Thymus (tissue), 11 donors: ENCODE data around the gene TRIM50. TPM values are rescaled to one million over a fixed set of nuclear protein-coding genes. Genes with fewer than 3 reads are reported as not detected.
"Not testable (repeated sequence)": the region's sequence is repeated elsewhere in the genome, so short reads cannot be mapped to it uniquely, and the experiment has no call there.

Source experiments
- DNase-seq, 9 donors: peaks; one replicate each; pipeline ENCODE4 v3.0.0-alpha.2; 2013; ENCODE audit warnings: low spot score in 9 of 9, low read depth in 6 of 9, missing footprints in 1 of 9
- H3K27ac ChIP-seq, 2 donors: one replicate each; pipeline ENCODE4 v1.5.1; 2013; ENCODE audit warnings: control low read depth in 1 of 2, low read depth in 1 of 2, low read length in 1 of 2, mild to moderate bottlenecking in 1 of 2, moderate library complexity in 1 of 2
- H3K27me3 ChIP-seq, 2 donors: one replicate each; pipeline ENCODE4 v1.5.1; 2013; ENCODE audit warnings: low read length in 1 of 2; ENCODE audit not compliant: control insufficient read depth in 2 of 2, insufficient read depth in 1 of 2
- H3K36me3 ChIP-seq, 2 donors: one replicate each; pipeline ENCODE4 v1.5.1; 2013; ENCODE audit warnings: low read length in 1 of 2, mild to moderate bottlenecking in 1 of 2, moderate library complexity in 1 of 2; ENCODE audit not compliant: control insufficient read depth in 2 of 2, insufficient read depth in 2 of 2
- H3K4me1 ChIP-seq, 2 donors: one replicate each; pipeline ENCODE4 v1.5.1; 2013; ENCODE audit warnings: low read length in 2 of 2; ENCODE audit not compliant: control insufficient read depth in 2 of 2, insufficient read depth in 2 of 2
- H3K4me3 ChIP-seq, 2 donors: one replicate each; pipeline ENCODE4 v1.5.1; 2013; ENCODE audit warnings: low read length in 2 of 2, control low read depth in 1 of 2, mild to moderate bottlenecking in 1 of 2
- H3K9me3 ChIP-seq, 2 donors: one replicate each; pipeline ENCODE4 v1.5.1; 2013; ENCODE audit warnings: low read length in 1 of 2, mild to moderate bottlenecking in 1 of 2; ENCODE audit not compliant: control insufficient read depth in 2 of 2, insufficient read depth in 1 of 2
- WGBS: extraction: QIAGEN DNeasy Blood & Tissue Kit; methylation state at CpG from one replicate; pipeline ENCODE4 v1.1.7; 2013; 5-methylcytosine and 5-hydroxymethylcytosine counted together
- polyA plus RNA-seq: library from polyadenylated mRNA; stranded (reverse); fragments of 200-250 nt; gene quantifications from one replicate; pipeline ENCODE4 v1.2.3, GENCODE V29; 2013
- total RNA-seq: library from RNA; stranded (reverse); fragments of 120-200 nt; gene quantifications from one replicate; pipeline ENCODE4 v1.2.4, GENCODE V29; 2013
- donor health status: healthy.

Gene TRIM50
- total and polyA plus RNA-seq, 2 donors: 0.09 to 0.21 TPM

GRCh38 chr7:73363225-73364005 is 35.5 kb upstream of the TRIM50 start:
- 95% methylated on average over 28 of the region's 28 CpGs for WGBS
- Histone ChIP-seq H3K27me3 (no peaks in the 10 kb centered on the region), H3K27ac (no peak overlapping the region), H3K4me3 (no peak overlapping the region), H3K36me3 (no peaks in the 10 kb centered on the region), H3K4me1 (peaks cover 6 to 23% of the 10 kb centered on the region in 2 donors), H3K9me3 (peaks cover 0 to 6% of the 10 kb centered on the region in 2 donors)
- DNase-seq: no peak

GRCh38 chr7:73360590-73360989 is 32.7 kb upstream of the TRIM50 start:
- peaks cover 0 to 13% of the 10 kb centered on the region in 2 donors for H3K4me1 ChIP-seq
- not testable (repeated sequence) for H3K27me3 ChIP-seq, H3K9me3 ChIP-seq, H3K27ac ChIP-seq, H3K4me3 ChIP-seq, H3K36me3 ChIP-seq, DNase-seq
- 100% methylated on average over 1 of the region's 1 CpG for WGBS

- H3K27me3 ChIP-seq: peaks cover 0 to 3% of the 10 kb centered on the region in 2 donors
- H3K27ac ChIP-seq: no peak overlapping the region
- no peaks in the 10 kb centered on the region for H3K36me3 ChIP-seq
- peaks cover 0 to 13% of the 10 kb centered on the region in 2 donors for H3K4me1 ChIP-seq
- no peak overlapping the region for H3K4me3 ChIP-seq
- no peak for DNase-seq
- peaks cover 0 to 6% of the 10 kb centered on the region in 2 donors for H3K9me3 ChIP-seq
- 97% methylated on average over 13 of the region's 13 CpGs for WGBS
These were observed 32.0 kb upstream of the TRIM50 start for GRCh38 chr7:73359746-73360375.

- no peak overlapping the region for H3K4me3 ChIP-seq
- WGBS: 96% methylated on average over 11 of the region's 11 CpGs
- H3K27ac ChIP-seq: no peak overlapping the region
- peaks cover 0 to 3% of the 10 kb centered on the region in 2 donors for H3K27me3 ChIP-seq
- peaks cover 0 to 7% of the 10 kb centered on the region in 2 donors for H3K9me3 ChIP-seq
- H3K4me1 ChIP-seq: peaks cover 0 to 13% of the 10 kb centered on the region in 2 donors
- H3K36me3 ChIP-seq: no peaks in the 10 kb centered on the region
- no peak for DNase-seq
These were observed 31.4 kb upstream of the TRIM50 start for GRCh38 chr7:73359306-73359705.

GRCh38 chr7:73358590-73359275 is 30.9 kb upstream of the TRIM50 start:
- no peak overlapping the region for H3K4me3 ChIP-seq
- H3K27ac ChIP-seq: no peak overlapping the region
- WGBS: 93% methylated on average over 21 of the region's 21 CpGs
- H3K36me3 ChIP-seq: no peaks in the 10 kb centered on the region
- peaks cover 0 to 3% of the 10 kb centered on the region in 2 donors for H3K27me3 ChIP-seq
- peaks cover 0 to 13% of the 10 kb centered on the region in 2 donors for H3K4me1 ChIP-seq
- DNase-seq: no peak
- H3K9me3 ChIP-seq: peaks cover 1 to 11% of the 10 kb centered on the region in 2 donors

GRCh38 chr7:73356159-73356558 is 28.3 kb upstream of the TRIM50 start:
- H3K27me3 ChIP-seq: peaks cover 0 to 3% of the 10 kb centered on the region in 2 donors
- DNase-seq: no peak
- H3K27ac ChIP-seq: no peak overlapping the region
- peaks cover 1 to 24% of the 10 kb centered on the region in 2 donors for H3K9me3 ChIP-seq
- no peak overlapping the region for H3K4me3 ChIP-seq
- 95% methylated on average over 5 of the region's 5 CpGs for WGBS
- no peaks in the 10 kb centered on the region for H3K36me3 ChIP-seq
- H3K4me1 ChIP-seq: peaks cover 0 to 13% of the 10 kb centered on the region in 2 donors

- Histone ChIP-seq H3K9me3 (peaks cover 1 to 21% of the 10 kb centered on the region in 2 donors), H3K36me3 (no peaks in the 10 kb centered on the region), H3K4me1 (peaks cover 0 to 21% of the 10 kb centered on the region in 2 donors), H3K27me3 (peaks cover 0 to 3% of the 10 kb centered on the region in 2 donors), H3K27ac (no peak overlapping the region), H3K4me3 (no peak overlapping the region)
- DNase-seq: no peak
- 96% methylated on average over 17 of the region's 17 CpGs for WGBS
These were observed 26.9 kb upstream of the TRIM50 start for GRCh38 chr7:73354821-73355220.

- 98% methylated on average over 9 of the region's 9 CpGs for WGBS
- H3K4me1 ChIP-seq: peaks cover 0 to 24% of the 10 kb centered on the region in 2 donors
- no peak for DNase-seq
- H3K27me3 ChIP-seq: peaks cover 0 to 3% of the 10 kb centered on the region in 2 donors
- H3K27ac ChIP-seq: no peak overlapping the region
- H3K9me3 ChIP-seq: peaks cover 1 to 18% of the 10 kb centered on the region in 2 donors
- no peak overlapping the region for H3K4me3 ChIP-seq
- H3K36me3 ChIP-seq: no peaks in the 10 kb centered on the region
These were observed 26.3 kb upstream of the TRIM50 start for GRCh38 chr7:73354196-73354595.

- WGBS: 98% methylated on average over 6 of the region's 6 CpGs
- no peak for DNase-seq
- Histone ChIP-seq H3K36me3 (no peaks in the 10 kb centered on the region), H3K9me3 (peaks cover 1 to 18% of the 10 kb centered on the region in 2 donors), H3K4me3 (no peak overlapping the region), H3K27me3 (peaks cover 0 to 3% of the 10 kb centered on the region in 2 donors), H3K4me1 (peaks cover 0 to 16% of the 10 kb centered on the region in 2 donors), H3K27ac (no peak overlapping the region)
These were observed 25.4 kb upstream of the TRIM50 start for GRCh38 chr7:73353243-73353642.
